ENCODE data around the gene SPOP. TPM values are rescaled to one million over a fixed set of nuclear protein-coding genes. Genes with fewer than 3 reads are reported as not detected.

Gene SPOP
- total and polyA plus RNA-seq, 9 of the 15 experiments (the other 6 are each of a cell fraction or from before 2014, with no cell fraction given), result 34.2 to 65.9 (median 39.7) TPM

DNA sequence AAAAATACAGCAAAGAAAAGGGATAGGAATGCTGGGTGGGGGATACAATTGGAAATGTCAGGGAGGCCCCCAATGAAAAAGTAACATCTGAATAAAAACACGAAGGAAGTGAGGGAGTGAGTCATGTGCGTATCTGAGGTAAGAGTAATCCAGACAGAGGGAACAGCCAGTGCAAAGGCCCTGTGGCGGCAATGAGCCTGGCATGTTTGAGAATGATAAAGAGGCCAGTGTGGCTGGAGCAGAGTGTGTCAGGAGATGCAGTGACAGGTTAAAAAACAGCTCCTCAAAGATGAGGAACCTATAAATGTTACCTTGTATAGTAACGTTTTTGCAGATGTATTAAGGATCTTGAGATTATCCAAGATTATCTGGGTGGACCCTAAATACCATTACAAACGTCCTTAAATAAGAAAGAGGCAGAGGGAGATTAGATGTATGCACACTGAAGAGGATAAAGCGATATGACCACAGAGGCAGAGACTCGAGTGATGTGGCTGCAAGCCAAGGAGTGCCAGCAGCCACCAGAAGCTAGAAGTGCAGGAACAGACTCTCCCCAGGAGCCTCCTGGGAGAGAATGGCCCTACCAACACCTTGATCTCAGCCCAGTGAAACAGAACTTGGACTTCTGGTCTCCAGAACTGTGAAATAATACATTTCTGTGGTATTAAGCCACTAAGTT, 47.7 kb upstream of the SPOP start (continued):
- TF ChIP-seq, protein P1, sequence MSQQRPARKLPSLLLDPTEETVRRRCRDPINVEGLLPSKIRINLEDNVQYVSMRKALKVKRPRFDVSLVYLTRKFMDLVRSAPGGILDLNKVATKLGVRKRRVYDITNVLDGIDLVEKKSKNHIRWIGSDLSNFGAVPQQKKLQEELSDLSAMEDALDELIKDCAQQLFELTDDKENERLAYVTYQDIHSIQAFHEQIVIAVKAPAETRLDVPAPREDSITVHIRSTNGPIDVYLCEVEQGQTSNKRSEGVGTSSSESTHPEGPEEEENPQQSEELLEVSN (IDR thresholded peaks at IDR 0.05; ENCODE audit: borderline replicate concordance in 1 of 2, extremely low read depth in 1 of 2, insufficient read depth in 1 of 2, insufficient read length in 1 of 2, low read depth in 1 of 2, low read length in 1 of 2, poor library complexity in 1 of 2, severe bottlenecking in 1 of 2), result no peak
- TF ChIP-seq ZNF589 (CRISPR knock-in tag; IDR thresholded peaks at IDR 0.05; ENCODE audit: low read depth), result no peak
- TF ChIP-seq, protein P2, sequence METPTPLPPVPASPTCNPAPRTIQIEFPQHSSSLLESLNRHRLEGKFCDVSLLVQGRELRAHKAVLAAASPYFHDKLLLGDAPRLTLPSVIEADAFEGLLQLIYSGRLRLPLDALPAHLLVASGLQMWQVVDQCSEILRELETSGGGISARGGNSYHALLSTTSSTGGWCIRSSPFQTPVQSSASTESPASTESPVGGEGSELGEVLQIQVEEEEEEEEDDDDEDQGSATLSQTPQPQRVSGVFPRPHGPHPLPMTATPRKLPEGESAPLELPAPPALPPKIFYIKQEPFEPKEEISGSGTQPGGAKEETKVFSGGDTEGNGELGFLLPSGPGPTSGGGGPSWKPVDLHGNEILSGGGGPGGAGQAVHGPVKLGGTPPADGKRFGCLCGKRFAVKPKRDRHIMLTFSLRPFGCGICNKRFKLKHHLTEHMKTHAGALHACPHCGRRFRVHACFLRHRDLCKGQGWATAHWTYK (CRISPR knock-in tag; IDR thresholded peaks at IDR 0.05), result no peak
- TF ChIP-seq, protein P3, sequence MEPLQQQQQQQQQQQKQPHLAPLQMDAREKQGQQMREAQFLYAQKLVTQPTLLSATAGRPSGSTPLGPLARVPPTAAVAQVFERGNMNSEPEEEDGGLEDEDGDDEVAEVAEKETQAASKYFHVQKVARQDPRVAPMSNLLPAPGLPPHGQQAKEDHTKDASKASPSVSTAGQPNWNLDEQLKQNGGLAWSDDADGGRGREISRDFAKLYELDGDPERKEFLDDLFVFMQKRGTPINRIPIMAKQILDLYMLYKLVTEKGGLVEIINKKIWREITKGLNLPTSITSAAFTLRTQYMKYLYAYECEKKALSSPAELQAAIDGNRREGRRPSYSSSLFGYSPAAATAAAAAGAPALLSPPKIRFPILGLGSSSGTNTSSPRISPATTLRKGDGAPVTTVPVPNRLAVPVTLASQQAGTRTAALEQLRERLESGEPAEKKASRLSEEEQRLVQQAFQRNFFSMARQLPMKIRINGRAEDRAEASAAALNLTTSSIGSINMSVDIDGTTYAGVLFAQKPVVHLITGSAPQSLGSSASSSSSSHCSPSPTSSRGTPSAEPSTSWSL (CRISPR knock-in tag; IDR thresholded peaks at IDR 0.05; ENCODE audit: borderline replicate concordance), result no peak
- TF ChIP-seq PCBP1 (IDR thresholded peaks at IDR 0.05; ENCODE audit: low read depth, low read length, poor library complexity, severe bottlenecking), result no peak
- no peak for TF ChIP-seq C11orf30 (IDR thresholded peaks at IDR 0.05; ENCODE audit: low read depth)
- TF ChIP-seq GATAD2A (IDR thresholded peaks at IDR 0.05), result no peak
- no peak for TF ChIP-seq MED1 (CRISPR knock-in tag; IDR thresholded peaks at IDR 0.05; ENCODE audit: borderline replicate concordance)
- no peak for TF ChIP-seq XRCC3 (IDR thresholded peaks at IDR 0.05)
- no peak for TF ChIP-seq CCAR2 (IDR thresholded peaks at IDR 0.05; ENCODE audit: low read depth, low read length)
- TF ChIP-seq SETDB1 (IDR thresholded peaks at IDR 0.05; ENCODE audit: low read length), result no peak
- TF ChIP-seq, protein P4, sequence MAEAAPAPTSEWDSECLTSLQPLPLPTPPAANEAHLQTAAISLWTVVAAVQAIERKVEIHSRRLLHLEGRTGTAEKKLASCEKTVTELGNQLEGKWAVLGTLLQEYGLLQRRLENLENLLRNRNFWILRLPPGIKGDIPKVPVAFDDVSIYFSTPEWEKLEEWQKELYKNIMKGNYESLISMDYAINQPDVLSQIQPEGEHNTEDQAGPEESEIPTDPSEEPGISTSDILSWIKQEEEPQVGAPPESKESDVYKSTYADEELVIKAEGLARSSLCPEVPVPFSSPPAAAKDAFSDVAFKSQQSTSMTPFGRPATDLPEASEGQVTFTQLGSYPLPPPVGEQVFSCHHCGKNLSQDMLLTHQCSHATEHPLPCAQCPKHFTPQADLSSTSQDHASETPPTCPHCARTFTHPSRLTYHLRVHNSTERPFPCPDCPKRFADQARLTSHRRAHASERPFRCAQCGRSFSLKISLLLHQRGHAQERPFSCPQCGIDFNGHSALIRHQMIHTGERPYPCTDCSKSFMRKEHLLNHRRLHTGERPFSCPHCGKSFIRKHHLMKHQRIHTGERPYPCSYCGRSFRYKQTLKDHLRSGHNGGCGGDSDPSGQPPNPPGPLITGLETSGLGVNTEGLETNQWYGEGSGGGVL (CRISPR knock-in tag; IDR thresholded peaks at IDR 0.05), result no peak
- TF ChIP-seq ZSCAN29 (IDR thresholded peaks at IDR 0.05), result no peak
- TF ChIP-seq TCF3 (CRISPR knock-in tag; IDR thresholded peaks at IDR 0.05), result 0 out of 2 replicates have a peak, but pooled peaks have one; percentile 12
- 0 out of 2 replicates have a peak, but pooled peaks have one; percentile 54 for TF ChIP-seq BCOR (IDR thresholded peaks at IDR 0.05)
- TF ChIP-seq, protein P5, sequence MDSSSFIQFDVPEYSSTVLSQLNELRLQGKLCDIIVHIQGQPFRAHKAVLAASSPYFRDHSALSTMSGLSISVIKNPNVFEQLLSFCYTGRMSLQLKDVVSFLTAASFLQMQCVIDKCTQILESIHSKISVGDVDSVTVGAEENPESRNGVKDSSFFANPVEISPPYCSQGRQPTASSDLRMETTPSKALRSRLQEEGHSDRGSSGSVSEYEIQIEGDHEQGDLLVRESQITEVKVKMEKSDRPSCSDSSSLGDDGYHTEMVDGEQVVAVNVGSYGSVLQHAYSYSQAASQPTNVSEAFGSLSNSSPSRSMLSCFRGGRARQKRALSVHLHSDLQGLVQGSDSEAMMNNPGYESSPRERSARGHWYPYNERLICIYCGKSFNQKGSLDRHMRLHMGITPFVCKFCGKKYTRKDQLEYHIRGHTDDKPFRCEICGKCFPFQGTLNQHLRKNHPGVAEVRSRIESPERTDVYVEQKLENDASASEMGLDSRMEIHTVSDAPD (CRISPR knock-in tag; IDR thresholded peaks at IDR 0.05), result no peak
- no peak for TF ChIP-seq TBL1XR1 (IDR thresholded peaks at IDR 0.05; ENCODE audit: low read length in 2 of 2)
- TF ChIP-seq, protein P6, sequence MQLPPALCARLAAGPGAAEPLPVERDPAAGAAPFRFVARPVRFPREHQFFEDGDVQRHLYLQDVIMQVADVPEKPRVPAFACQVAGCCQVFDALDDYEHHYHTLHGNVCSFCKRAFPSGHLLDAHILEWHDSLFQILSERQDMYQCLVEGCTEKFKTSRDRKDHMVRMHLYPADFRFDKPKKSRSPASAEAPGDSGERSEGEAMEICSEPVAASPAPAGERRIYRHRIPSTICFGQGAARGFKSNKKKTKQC (CRISPR knock-in tag; IDR thresholded peaks at IDR 0.05), result no peak
- TF ChIP-seq KDM1A (IDR thresholded peaks at IDR 0.05), result peak in 1 of 2 experiments; percentile 37; a peak in 2 of 4 replicates
- no peak for TF ChIP-seq RFX7 (CRISPR knock-in tag; IDR thresholded peaks at IDR 0.05)
- 0 out of 2 replicates have a peak, but pooled peaks have one; percentile 23 for TF ChIP-seq HDAC2 (IDR thresholded peaks at IDR 0.05)
